Measurements from ENCODE around the gene RBM47.

The RBM47 gene

GRCh38 chr4:40492691-40493090 lies 137.0 kb downstream of the RBM47 start:
- DNase-seq (ENCODE audit: low read depth, low spot score), result no peak

GRCh38 chr4:40490481-40490880 lies 139.2 kb downstream of the RBM47 start:
- DNase-seq (ENCODE audit: low read depth, low spot score), result no peak

GRCh38 chr4:40489961-40490360 lies 139.7 kb downstream of the RBM47 start:
- no peak for DNase-seq (ENCODE audit: low read depth, low spot score)

GRCh38 chr4:40486534-40486933 lies 143.1 kb downstream of the RBM47 start:
- DNase-seq (ENCODE audit: low read depth, low spot score), result no peak

- no peak for DNase-seq (ENCODE audit: low read depth, low spot score)
Measured at GRCh38 chr4:40484346-40485090, 145.1 kb downstream of the RBM47 start.

GRCh38 chr4:40482985-40483647 lies 146.5 kb downstream of the RBM47 start:
- DNase-seq (ENCODE audit: low read depth, low spot score), result peak; percentile 57

- DNase-seq (ENCODE audit: low read depth, low spot score), result no peak
Measured at GRCh38 chr4:40481977-40482376, 147.7 kb downstream of the RBM47 start.

- DNase-seq (ENCODE audit: low read depth, low spot score), result no peak
Measured at GRCh38 chr4:40480291-40480690, 149.4 kb downstream of the RBM47 start.

GRCh38 chr4:40479378-40479777 lies 150.3 kb downstream of the RBM47 start:
- DNase-seq (ENCODE audit: low read depth, low spot score), result no peak

GRCh38 chr4:40475609-40476008 lies 154.1 kb downstream of the RBM47 start:
- DNase-seq (ENCODE audit: low read depth, low spot score), result no peak

GRCh38 chr4:40473578-40474388 lies 155.9 kb downstream of the RBM47 start:
- DNase-seq (ENCODE audit: low read depth, low spot score), result no peak

GRCh38 chr4:40471923-40472322 lies 157.7 kb downstream of the RBM47 start:
- DNase-seq (ENCODE audit: low read depth, low spot score), result no peak

GRCh38 chr4:40466789-40467188 lies 162.9 kb downstream of the RBM47 start:
- no peak for DNase-seq (ENCODE audit: low read depth, low spot score)

GRCh38 chr4:40462326-40462725 lies 167.3 kb downstream of the RBM47 start:
- no peak for DNase-seq (ENCODE audit: low read depth, low spot score)

- DNase-seq (ENCODE audit: low read depth, low spot score), result no peak
Measured at GRCh38 chr4:40461879-40462278, 167.8 kb downstream of the RBM47 start.

GRCh38 chr4:40461062-40461461 lies 168.6 kb downstream of the RBM47 start:
- no peak for DNase-seq (ENCODE audit: low read depth, low spot score)

GRCh38 chr4:40458683-40459082 lies 171.0 kb downstream of the RBM47 start:
- DNase-seq (ENCODE audit: low read depth, low spot score), result no peak

GRCh38 chr4:40458109-40458508 lies 171.6 kb downstream of the RBM47 start:
- DNase-seq (ENCODE audit: low read depth, low spot score), result no peak

GRCh38 chr4:40455340-40455902 lies 174.2 kb downstream of the RBM47 start:
- no peak for DNase-seq (ENCODE audit: low read depth, low spot score)

- no peak for DNase-seq (ENCODE audit: low read depth, low spot score)
Measured at GRCh38 chr4:40454816-40455215, 174.8 kb downstream of the RBM47 start.

GRCh38 chr4:40453912-40454311 lies 175.8 kb downstream of the RBM47 start:
- no peak for DNase-seq (ENCODE audit: low read depth, low spot score)

- DNase-seq (ENCODE audit: low read depth, low spot score), result peak; percentile 36
Measured at GRCh38 chr4:40448875-40449274, 180.8 kb downstream of the RBM47 start.
